Effector memory CD4-positive, alpha-beta T cell (primary cell): ENCODE measurements around the gene MAGEF1.

Source experiments
- DNase-seq, 3 donors: peaks; one replicate each; pipeline ENCODE4 v3.0.0-alpha.2; 2020
- H3K27ac ChIP-seq: 2 replicates; pipeline ENCODE4 v1.7.0; 2013; ENCODE audit warnings: mild to moderate bottlenecking, low read length, moderate library complexity; ENCODE audit not compliant: insufficient read depth, poor library complexity, severe bottlenecking
- H3K27me3 ChIP-seq: replicated peaks from 2 replicates; pipeline ENCODE4 v1.7.0; 2013; ENCODE audit warnings: mild to moderate bottlenecking, low read length; ENCODE audit not compliant: insufficient read depth, control insufficient read depth, poor library complexity, severe bottlenecking
- H3K36me3 ChIP-seq: 2 replicates; pipeline ENCODE4 v1.7.0; 2013; ENCODE audit warnings: mild to moderate bottlenecking, low read length, moderate library complexity; ENCODE audit not compliant: control insufficient read depth, insufficient read depth
- H3K4me1 ChIP-seq: 2 replicates; pipeline ENCODE4 v1.7.0; 2013; ENCODE audit warnings: low read length, mild to moderate bottlenecking; ENCODE audit not compliant: control insufficient read depth, insufficient read depth, poor library complexity, severe bottlenecking
- H3K4me3 ChIP-seq: 2 replicates; pipeline ENCODE4 v1.7.0; 2013; ENCODE audit warnings: low read length, low read depth, mild to moderate bottlenecking; ENCODE audit not compliant: insufficient read depth, poor library complexity, severe bottlenecking
- H3K9me3 ChIP-seq: 2 replicates; pipeline ENCODE4 v1.7.0; 2013; ENCODE audit warnings: mild to moderate bottlenecking, low read length, moderate library complexity; ENCODE audit not compliant: control insufficient read depth

MAGEF1 gene

DNA sequence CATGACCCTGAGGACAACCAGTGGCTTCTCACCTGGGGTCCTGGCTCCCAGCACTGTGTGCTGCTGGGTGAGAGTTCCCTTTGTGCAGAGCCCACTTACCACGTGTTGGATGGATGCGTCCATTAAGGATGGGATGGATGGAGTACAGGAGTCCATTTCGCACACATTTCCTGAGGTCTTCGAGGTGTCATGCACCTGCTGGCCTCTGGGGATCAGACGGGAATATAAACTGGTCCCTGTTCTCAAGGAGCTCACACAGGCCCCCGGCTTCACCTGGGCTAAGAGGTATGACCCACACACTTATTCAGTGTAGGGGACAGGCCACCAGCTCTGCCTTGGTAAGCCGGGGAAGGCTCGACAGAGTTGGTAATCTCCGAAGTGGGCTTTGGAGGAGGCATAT lies 39.5 kb downstream of the MAGEF1 start:
- Histone ChIP-seq H3K4me3 (no peak overlapping the region), H3K27ac (no peak overlapping the region), H3K36me3 (no peaks in the 10 kb centered on the region), H3K4me1 (no peaks in the 10 kb centered on the region), H3K27me3 (no peaks in the 10 kb centered on the region), H3K9me3 (no peaks in the 10 kb centered on the region)
- no peak for DNase-seq

DNA sequence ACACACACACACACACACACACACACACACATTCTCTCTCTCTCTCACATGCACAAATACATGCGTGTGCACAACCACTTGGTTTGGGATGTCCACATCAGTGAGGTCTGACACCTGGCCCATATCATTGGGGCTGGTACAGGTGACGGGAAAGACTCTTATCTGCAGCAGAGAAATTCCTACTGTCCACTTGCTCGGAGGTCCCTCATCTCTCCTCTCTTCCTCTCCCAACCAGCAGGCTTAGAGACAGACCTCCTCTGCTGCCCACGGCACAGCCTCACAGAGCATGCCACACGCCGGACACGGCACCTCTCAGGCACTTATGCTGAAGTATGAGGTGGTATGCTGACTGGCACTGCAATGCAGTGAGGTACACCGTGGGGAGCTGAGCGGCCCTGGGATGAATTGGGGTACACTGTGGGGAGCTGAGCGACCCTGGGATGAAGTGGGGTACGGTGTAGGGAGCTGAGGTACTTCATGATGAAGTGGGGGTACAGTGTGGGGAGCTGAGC lies 41.7 kb downstream of the MAGEF1 start:
- no peak for DNase-seq
- H3K4me1 ChIP-seq, result no peaks in the 10 kb centered on the region
- no peak overlapping the region for H3K4me3 ChIP-seq
- no peaks in the 10 kb centered on the region for H3K27me3 ChIP-seq
- no peaks in the 10 kb centered on the region for H3K9me3 ChIP-seq
- no peak overlapping the region for H3K27ac ChIP-seq
- H3K36me3 ChIP-seq, result no peaks in the 10 kb centered on the region

- no peak for DNase-seq
Observed at GRCh38 chr3:184669578-184669977, 42.3 kb downstream of the MAGEF1 start.

DNA sequence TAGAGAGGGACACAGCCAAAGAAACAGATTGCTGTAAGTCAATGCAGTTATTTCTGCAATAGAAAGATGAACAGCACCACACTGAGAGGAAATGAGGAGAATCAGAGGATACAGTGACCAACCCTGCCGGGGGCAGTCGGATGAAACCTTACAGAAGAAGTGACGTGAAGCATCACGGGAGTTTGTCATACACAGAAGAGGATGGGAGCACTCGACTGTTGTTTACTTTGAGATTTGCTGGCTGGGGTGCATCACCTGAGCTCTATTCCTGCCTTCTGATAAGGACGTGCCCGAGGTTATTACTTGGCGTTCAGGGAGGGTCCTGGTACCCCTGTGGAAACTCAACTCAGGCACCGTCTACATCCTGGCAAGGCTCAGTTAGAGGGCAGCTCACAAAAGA lies 45.4 kb downstream of the MAGEF1 start:
- no peak for DNase-seq
- no peaks in the 10 kb centered on the region for H3K27me3 ChIP-seq
- H3K36me3 ChIP-seq, result no peaks in the 10 kb centered on the region
- no peaks in the 10 kb centered on the region for H3K4me1 ChIP-seq
- H3K4me3 ChIP-seq, result no peak overlapping the region
- no peak overlapping the region for H3K27ac ChIP-seq
- H3K9me3 ChIP-seq, result no peaks in the 10 kb centered on the region

More at GRCh38 chr3:184669578-184669977, 42.3 kb downstream of the MAGEF1 start:
- no peaks in the 10 kb centered on the region for H3K4me1 ChIP-seq
- H3K27me3 ChIP-seq, result no peaks in the 10 kb centered on the region
- no peak overlapping the region for H3K4me3 ChIP-seq
- H3K36me3 ChIP-seq, result no peaks in the 10 kb centered on the region
- no peaks in the 10 kb centered on the region for H3K9me3 ChIP-seq
- H3K27ac ChIP-seq, result no peak overlapping the region

GRCh38 chr3:184665101-184665500 lies 46.8 kb downstream of the MAGEF1 start:
- Histone ChIP-seq H3K36me3 (no peaks in the 10 kb centered on the region), H3K4me1 (no peaks in the 10 kb centered on the region), H3K27ac (no peak overlapping the region), H3K9me3 (no peaks in the 10 kb centered on the region), H3K27me3 (no peaks in the 10 kb centered on the region), H3K4me3 (no peak overlapping the region)
- no peak for DNase-seq

DNA sequence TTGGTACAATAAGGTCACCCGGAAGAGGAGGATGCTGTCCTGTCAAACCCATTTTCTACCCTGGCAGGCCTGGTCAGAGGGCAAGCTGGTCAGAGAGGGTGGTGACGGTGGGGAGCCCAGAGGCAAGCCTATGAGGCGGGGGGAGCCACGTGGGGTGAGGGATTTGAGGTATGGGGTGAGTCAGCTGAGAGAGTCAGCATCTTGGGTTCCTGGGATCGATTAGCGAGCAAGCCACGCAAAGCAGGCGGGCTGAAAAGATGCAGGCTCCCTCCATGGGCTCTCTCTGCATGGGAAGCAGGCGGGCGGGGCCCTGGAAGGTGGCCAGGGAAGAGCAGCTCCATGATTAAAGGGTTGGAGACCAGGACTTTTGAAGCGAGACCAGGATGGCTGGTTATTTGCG lies 48.1 kb downstream of the MAGEF1 start:
- H3K27me3 ChIP-seq, result no peaks in the 10 kb centered on the region

DNA sequence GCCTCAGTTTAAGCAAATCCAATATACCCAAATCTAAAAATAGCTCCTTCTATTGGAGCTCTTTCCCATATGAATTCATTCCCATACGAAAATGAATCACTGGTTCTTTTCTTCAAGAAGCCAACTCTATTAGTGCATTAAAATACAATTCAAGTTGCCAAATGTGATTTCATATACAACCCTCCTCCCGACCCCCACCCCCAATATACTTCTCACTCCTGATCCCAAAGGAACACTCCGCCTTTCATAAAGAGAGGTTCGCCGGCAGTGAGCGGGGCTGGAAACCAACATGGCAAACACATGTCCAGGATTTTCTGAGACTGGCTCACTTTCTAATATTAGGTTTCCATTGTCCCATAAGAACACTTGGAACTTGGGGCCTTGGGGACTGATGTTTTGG lies 48.5 kb downstream of the MAGEF1 start:
- Histone ChIP-seq H3K4me3 (no peak overlapping the region), H3K36me3 (no peaks in the 10 kb centered on the region), H3K27me3 (no peaks in the 10 kb centered on the region), H3K27ac (no peak overlapping the region), H3K9me3 (no peaks in the 10 kb centered on the region), H3K4me1 (no peaks in the 10 kb centered on the region)
- no peak for DNase-seq

More for the DNA sequence above, 48.1 kb downstream of the MAGEF1 start:
- DNase-seq, result no peak
- Histone ChIP-seq H3K27ac (no peak overlapping the region), H3K9me3 (no peaks in the 10 kb centered on the region), H3K4me1 (no peaks in the 10 kb centered on the region), H3K4me3 (no peak overlapping the region), H3K36me3 (no peaks in the 10 kb centered on the region)

- H3K27ac ChIP-seq, result no peak overlapping the region
- no peaks in the 10 kb centered on the region for H3K9me3 ChIP-seq
- H3K4me1 ChIP-seq, result no peaks in the 10 kb centered on the region
- no peaks in the 10 kb centered on the region for H3K27me3 ChIP-seq
- DNase-seq, result no peak
- H3K4me3 ChIP-seq, result no peak overlapping the region
- no peaks in the 10 kb centered on the region for H3K36me3 ChIP-seq
Observed at GRCh38 chr3:184662187-184662586, 49.7 kb downstream of the MAGEF1 start.

- no peak for DNase-seq
- Histone ChIP-seq H3K27me3 (no peaks in the 10 kb centered on the region), H3K9me3 (no peaks in the 10 kb centered on the region), H3K4me3 (no peak overlapping the region), H3K4me1 (no peaks in the 10 kb centered on the region), H3K36me3 (no peaks in the 10 kb centered on the region), H3K27ac (no peak overlapping the region)
Observed at GRCh38 chr3:184660931-184661330, 50.9 kb downstream of the MAGEF1 start.
